ENCODE measurements around the gene SSBP2.
"Not testable (repeated sequence)": the region's sequence is repeated elsewhere in the genome, so short reads cannot be mapped to it uniquely, and the experiment has no call there.

The SSBP2 gene

DNA sequence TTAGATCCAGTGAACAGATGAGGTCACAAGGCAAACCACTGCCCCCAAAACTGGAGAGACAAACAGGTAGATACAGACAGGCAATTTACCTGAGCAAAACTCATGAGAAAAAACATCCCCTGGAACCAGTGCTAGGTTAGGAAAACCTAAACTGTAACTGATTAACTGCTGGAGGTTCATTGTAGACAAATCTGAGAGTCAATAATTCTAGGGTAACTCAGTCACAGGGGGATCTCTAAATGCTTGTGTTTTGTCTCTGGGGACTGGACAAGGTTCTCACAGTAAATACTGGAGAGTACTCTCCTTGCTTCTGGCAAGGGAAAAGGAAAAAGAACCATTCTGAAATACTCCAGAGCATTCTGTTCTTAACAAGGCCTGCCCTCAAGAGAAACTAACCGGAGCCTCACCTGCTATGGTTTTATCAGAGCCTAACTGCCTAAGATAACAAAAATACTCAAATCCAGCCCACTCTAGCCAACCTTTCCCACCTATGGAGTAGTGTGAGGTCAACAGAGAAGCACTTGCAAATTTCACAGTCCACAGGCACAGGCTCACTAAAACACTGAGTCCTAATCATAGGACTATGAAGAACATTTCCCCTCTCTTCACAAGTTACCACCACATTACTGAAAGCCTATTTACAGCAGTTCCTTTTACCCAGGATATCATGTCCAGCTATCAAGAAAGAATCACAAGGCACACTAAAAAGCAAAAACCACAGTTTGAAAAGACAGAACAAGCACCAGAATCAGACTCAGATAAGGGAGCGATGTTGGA is 217.1 kb downstream of the SSBP2 start:
- DNase-seq (ENCODE audit: low read depth, low spot score), result no peak

- peak; percentile 11 for DNase-seq (ENCODE audit: low read depth, low spot score)
Observed at GRCh38 chr5:81530919-81531318, 220.0 kb downstream of the SSBP2 start.

- DNase-seq (ENCODE audit: low read depth, low spot score), result no peak
Observed at GRCh38 chr5:81525690-81526089, 225.2 kb downstream of the SSBP2 start.

DNA sequence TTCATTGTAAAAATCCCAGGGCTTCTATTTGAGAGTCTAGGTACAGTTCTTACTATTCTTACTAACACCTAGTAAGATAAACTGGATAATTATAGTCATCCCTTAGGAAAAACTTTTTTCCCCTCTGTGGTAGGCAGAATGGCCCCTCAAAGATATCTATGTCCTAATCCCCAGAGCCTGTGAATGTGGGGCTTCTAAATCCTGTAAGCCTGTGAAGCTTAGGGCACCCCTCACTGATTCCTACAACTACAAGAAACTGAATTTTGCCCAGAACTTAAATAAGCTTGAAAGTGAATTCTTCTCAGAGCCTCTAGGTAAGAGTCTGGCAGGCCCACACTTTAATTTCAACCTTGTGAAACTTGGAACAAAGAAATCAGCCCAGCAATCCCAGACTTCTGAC is 226.9 kb downstream of the SSBP2 start:
- no peak for DNase-seq (ENCODE audit: low read depth, low spot score)

DNA sequence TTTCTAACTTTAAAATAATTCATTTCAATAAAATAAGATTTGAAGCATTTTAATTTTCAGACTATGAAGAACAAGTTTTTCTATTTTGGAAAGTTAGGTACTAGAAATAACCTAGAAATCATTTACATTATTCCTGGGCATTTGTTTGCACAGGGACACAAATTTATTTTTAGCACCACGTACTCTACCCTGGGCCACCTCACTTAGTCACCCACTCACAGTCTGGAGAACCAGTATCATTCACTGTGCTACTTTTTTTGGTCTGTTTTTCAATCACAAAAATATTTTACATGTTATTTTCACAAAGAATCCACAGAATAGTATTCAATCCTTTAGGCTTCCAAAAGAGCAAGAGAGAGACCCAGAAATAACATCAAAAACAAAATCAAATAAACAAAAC is 228.3 kb downstream of the SSBP2 start:
- no peak for DNase-seq (ENCODE audit: low read depth, low spot score)

GRCh38 chr5:81520769-81521168 is 230.1 kb downstream of the SSBP2 start:
- DNase-seq (ENCODE audit: low read depth, low spot score), result no peak

- DNase-seq (ENCODE audit: low read depth, low spot score), result no peak
Observed at GRCh38 chr5:81519217-81519905, 231.5 kb downstream of the SSBP2 start.

GRCh38 chr5:81517462-81517861 is 233.4 kb downstream of the SSBP2 start:
- no peak for DNase-seq (ENCODE audit: low read depth, low spot score)

DNA sequence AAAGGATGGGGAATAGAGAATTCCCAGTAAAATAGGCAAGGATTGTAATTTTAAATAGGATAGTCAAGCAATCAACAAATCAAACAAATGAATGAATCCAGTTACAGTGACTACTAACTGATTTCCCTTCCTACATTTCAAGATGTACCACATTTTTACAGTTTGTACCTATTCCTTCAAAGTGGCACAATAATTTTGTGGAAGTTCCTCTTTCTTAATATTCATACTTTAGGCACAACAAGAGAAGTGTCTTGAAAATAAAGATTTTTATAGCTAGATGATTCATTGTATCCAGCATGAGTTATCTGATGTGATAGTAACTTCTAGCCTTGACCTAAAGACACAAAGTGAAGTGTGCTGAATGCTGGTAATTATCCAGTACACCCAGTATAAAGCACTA is 234.8 kb downstream of the SSBP2 start:
- DNase-seq (ENCODE audit: low read depth, low spot score), result no peak

DNA sequence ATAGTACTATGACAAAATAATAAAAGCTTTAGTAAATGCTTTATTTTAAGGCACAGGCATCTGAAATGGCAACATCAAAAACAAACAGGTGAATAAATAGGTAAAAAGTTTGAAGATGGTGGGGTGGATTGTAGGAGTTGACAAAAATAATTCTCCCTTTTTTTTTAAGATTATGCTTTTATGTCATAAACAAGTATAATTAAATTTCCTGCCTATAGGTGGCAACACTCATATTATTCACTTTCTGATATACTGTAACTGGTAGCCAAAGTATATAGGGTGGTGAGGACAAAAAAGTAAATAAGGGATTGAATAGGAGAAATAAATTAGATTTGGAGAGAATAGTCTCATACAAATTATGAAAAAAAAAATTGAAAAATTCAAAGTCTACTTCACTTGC is 236.9 kb downstream of the SSBP2 start:
- no peak for DNase-seq (ENCODE audit: low read depth, low spot score)

DNA sequence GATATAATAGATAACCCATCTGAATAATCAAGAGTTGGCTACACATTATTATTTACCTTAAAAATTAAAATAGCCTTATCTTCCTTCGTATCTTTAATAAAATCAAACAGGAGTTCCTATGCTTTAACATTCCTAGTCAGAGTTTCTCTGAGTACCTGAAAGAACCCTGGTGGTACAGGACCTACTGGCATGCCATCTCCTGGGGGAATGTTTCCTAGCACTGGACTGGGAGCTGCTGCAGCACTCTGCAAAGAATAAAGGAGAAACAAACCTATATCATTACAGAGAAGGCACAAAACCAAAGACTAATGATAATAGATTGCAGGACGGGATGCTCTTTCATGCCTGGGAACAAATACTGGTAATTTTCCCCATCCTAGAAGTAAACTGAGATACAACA is 237.4 kb downstream of the SSBP2 start:
- DNase-seq (ENCODE audit: low read depth, low spot score), result no peak

GRCh38 chr5:81506900-81507588 is 243.9 kb downstream of the SSBP2 start:
- peak; percentile 86 for DNase-seq (ENCODE audit: low read depth, low spot score)

DNA sequence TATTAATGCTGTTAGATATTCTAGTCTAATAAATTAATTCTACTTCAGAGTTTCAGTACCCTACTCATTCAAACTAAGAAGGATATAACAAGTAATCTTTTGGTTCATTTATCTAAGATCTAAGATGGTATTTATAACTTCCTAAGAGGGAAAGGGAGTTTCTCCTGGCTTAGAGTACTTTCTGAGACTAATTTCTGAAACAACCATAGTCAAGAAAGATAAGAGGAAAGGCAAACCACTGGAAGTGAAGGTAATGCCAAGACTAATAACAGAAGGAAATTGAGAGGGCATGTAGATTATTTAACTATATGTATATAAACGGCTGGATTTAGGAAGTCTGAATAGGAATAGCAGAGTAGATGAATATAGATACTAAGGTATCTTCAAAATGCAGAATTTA is 244.5 kb downstream of the SSBP2 start:
- DNase-seq (ENCODE audit: low read depth, low spot score), result no peak

DNA sequence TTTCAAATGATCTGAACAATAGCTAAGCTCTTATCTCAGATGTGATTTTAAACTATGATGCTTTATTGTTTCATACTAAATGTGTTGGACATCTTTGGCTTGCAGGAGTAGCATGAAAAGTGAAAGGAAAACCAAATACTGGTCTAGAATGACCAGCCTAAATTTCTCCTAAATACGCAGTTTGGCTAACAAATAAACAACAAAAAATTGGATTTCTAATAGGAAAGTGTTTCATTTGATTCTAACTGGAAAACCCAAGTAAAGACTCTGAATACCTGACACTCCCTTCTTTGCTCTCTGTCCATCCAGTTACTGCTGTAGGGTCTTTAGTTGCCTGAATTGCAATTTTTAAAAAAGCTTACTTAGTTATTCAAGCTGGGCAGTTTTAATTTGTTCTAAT is 245.2 kb downstream of the SSBP2 start:
- no peak for DNase-seq (ENCODE audit: low read depth, low spot score)

DNA sequence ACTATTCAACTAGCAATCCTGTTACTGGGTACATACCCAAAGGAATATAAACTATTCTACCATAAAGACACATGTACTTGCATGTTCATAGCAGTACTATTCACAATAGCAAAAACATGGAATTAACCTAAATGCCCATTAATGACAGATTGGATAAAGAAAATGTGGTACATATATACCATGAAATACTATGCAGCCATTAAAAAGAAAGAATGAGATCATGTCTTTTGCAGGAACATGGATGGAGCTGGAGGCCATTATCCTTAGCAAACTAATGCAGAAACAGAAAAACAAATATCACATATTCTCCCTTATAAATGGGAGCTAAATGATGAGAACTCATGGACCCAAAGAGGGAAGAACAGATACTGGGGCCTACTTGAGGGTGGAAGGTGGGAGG is 247.3 kb downstream of the SSBP2 start:
- DNase-seq (ENCODE audit: low read depth, low spot score), result not testable (repeated sequence)

- DNase-seq (ENCODE audit: low read depth, low spot score), result no peak
Observed at GRCh38 chr5:81495286-81495685, 255.6 kb downstream of the SSBP2 start.

DNA sequence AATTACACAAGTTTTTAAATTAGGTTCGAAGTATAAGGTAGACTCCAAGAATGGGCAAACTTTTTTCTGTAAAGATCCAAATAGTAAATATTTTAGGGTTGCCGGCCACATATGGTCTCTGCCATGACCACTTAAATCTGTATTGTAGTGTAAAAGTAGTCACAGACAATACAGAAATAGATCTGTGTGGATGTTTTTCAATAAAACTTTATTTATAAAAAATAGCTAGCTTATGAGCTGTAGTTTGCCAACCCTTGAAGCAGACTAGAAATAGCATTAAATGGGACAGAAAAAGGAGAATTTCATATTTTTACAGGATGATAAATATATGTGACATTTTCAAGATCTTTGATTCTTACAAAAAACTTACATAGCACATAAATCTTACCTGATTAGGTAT is 262.0 kb downstream of the SSBP2 start:
- no peak for DNase-seq (ENCODE audit: low read depth, low spot score)

DNA sequence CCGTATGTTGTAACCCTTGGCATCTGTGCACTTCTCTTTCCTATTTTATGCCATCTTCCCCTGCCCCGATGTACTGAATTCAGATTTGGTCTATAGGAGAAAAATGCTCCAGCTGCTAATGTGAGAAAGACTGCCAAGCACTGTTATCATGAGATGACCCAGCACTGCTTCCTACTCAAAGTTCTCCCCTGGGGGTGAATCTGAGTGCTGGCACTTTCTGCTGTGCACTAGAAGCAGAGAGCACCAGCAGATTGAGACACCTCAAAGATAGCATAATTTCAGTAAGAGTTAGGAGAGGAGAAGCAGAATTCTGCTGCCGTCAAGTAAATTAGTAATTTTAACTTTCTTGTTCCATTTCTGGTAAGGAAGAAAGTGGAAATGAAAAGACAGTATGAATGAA is 264.2 kb downstream of the SSBP2 start:
- no peak for DNase-seq (ENCODE audit: low read depth, low spot score)

DNA sequence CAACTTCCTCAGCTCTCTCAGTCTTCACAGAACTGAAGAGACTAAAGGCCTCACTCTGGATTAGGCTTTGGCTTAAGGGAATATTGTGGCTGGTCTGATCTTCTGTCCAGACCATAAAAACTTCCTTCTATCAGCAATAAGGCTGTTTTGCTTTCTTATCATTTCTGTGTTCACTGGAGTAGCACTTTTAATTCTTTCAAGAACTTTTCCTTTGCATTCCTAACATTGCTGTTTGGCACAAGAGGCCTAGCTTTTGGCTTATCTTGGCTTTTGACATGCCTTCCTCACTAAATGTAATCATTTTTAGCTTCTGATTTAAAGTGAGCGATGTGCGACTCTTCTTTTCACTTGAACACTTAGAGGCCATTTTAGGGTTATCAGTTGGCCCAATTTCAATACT is 268.3 kb downstream of the SSBP2 start:
- peak; percentile 50 for DNase-seq (ENCODE audit: low read depth, low spot score)

DNA sequence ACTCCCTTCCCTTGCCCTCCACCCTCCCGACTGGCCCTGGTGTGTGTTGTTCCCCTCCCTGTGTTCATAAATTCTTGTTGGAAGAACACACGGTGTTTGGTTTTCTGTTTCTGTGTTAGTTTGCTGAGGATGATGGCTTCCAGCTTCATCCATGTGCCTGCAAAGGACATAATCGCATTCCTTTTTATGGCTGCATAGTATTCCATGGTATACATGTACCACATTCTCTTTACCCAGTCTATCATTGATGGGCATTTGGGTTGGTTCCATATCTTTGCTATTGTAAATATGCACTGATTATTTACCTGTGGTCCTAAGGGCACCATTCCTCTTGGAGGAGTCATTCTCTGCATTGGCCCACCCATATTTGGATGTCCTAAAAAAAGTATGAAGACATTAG is 277.5 kb downstream of the SSBP2 start:
- not testable (repeated sequence) for DNase-seq (ENCODE audit: low read depth, low spot score)

GRCh38 chr5:81469676-81470075 is 281.2 kb downstream of the SSBP2 start:
- DNase-seq (ENCODE audit: low read depth, low spot score), result no peak

GRCh38 chr5:81450940-81451339 is 300.0 kb downstream of the SSBP2 start:
- DNase-seq (ENCODE audit: low read depth, low spot score), result peak; percentile 13

GRCh38 chr5:81435023-81435422 is 315.9 kb downstream of the SSBP2 start:
- no peak for DNase-seq (ENCODE audit: low read depth, low spot score)
